SK-N-SH treated with all-trans-retinoic acid at 6 μM for 48 hours (cell line): ENCODE results near the gene ECE1.

Experiments
- ARNTL ChIP-seq: fragments of 450-650 bp; formaldehyde crosslinking; IDR thresholded peaks from 2 replicates; pipeline ENCODE4 v1.5.0; 2020; ENCODE audit warnings: low read depth, mild to moderate bottlenecking, moderate library complexity, borderline replicate concordance
- GLIS3 ChIP-seq: fragments of 250-450 bp; sonication (Bioruptor Pico); IDR thresholded peaks from 2 replicates; pipeline ENCODE4 v1.5.0; 2020; ENCODE audit warnings: mild to moderate bottlenecking, moderate library complexity
- PPARA ChIP-seq: fragments of 250-450 bp; sonication (Bioruptor Pico); IDR thresholded peaks from 2 replicates; pipeline ENCODE4 v1.5.0; 2020; ENCODE audit warnings: mild to moderate bottlenecking, borderline replicate concordance
- ZC3H10 ChIP-seq: fragments of 250-450 bp; sonication (Bioruptor Pico); IDR thresholded peaks from 2 replicates; pipeline ENCODE4 v1.5.1; 2021; ENCODE audit warnings: mild to moderate bottlenecking, moderate library complexity
- TF ChIP-seq, protein P1 (sequence below): fragments of 250-450 bp; sonication (Bioruptor Pico); IDR thresholded peaks from 2 replicates; pipeline ENCODE4 v1.8.0; 2021; ENCODE audit warnings: low read depth, mild to moderate bottlenecking, moderate library complexity, borderline replicate concordance

DNA sequence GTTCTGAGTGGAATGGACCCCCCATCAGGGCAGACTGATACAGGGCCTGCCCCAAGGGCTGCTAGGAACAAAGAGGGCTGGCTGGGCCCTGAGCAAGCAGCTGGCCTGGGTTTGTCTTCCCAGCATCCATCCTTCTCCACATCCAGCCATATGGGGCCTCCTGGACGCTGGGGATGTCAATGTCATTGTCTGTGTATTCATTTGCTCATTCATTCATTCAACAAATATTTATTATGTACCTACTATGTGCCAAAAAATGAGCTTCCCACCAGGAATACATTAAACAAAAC lies 15.6 kb upstream of the ECE1 start:
- TF ChIP-seq ARNTL (CRISPR knock-in tag) (no peak), PPARA (CRISPR knock-in tag) (no peak), GLIS3 (CRISPR knock-in tag) (no peak), ZC3H10 (CRISPR knock-in tag) (no peak)
- TF ChIP-seq, protein P1, sequence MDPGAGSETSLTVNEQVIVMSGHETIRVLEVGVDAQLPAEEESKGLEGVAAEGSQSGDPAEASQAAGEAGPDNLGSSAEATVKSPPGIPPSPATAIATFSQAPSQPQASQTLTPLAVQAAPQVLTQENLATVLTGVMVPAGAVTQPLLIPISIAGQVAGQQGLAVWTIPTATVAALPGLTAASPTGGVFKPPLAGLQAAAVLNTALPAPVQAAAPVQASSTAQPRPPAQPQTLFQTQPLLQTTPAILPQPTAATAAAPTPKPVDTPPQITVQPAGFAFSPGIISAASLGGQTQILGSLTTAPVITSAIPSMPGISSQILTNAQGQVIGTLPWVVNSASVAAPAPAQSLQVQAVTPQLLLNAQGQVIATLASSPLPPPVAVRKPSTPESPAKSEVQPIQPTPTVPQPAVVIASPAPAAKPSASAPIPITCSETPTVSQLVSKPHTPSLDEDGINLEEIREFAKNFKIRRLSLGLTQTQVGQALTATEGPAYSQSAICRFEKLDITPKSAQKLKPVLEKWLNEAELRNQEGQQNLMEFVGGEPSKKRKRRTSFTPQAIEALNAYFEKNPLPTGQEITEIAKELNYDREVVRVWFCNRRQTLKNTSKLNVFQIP = no peak
